Endothelial cell of umbilical vein (primary cell): ENCODE results near the gene LBR. TPM values are rescaled to one million over a fixed set of nuclear protein-coding genes. Genes with fewer than 3 reads are reported as not detected.

Experiments
- BruUV-seq: library from RNA; stranded (reverse); fragments of 400-500 nt; replicated peaks from 2 replicates; lab custom pipeline; 2021; lab: Mats Ljungman, UMichigan
- CTCF ChIA-PET: fragments of 300-600, 350-600 bp; sonication (Branson Sonifier 250); formaldehyde crosslinking; loops from one replicate; lab custom pipeline; 2021; ENCODE audit warnings: antibody characterized with exemption, inconsistent platforms; lab: Charles Lee
- POLR2A ChIA-PET: fragments of 300-600, 350-600 bp; sonication (Branson Sonifier 250); formaldehyde crosslinking; loops from one replicate; lab custom pipeline; 2021; ENCODE audit warnings: antibody characterized with exemption, inconsistent platforms; lab: Charles Lee
- DNase-seq: peaks from one replicate; pipeline ENCODE4 v3.0.0-alpha.2; 2011; ENCODE audit warnings: low read depth, low spot score
- FAIRE-seq: peaks from 2 replicates; lab custom pipeline; 2011; peaks lifted over from hg19 to GRCh38; lab: Jason Lieb, UNC
- H2AFZ ChIP-seq: 2 replicates; pipeline ENCODE4 v1.6.0; 2012; ENCODE audit warnings: low read depth, low read length, control low read depth, inconsistent platforms
- H3K27ac ChIP-seq: 2 replicates; pipeline ENCODE4 v1.5.1; 2011; ENCODE audit warnings: low read depth, mild to moderate bottlenecking, control low read depth, low read length, moderate library complexity; ENCODE audit not compliant: insufficient read depth
- H3K27me3 ChIP-seq, 2 experiments: 2 replicates each; pipeline versions ENCODE4 v1.6.0 to v1.6.1; 2011; ENCODE audit warnings: low read length in 2 of 2, mixed read lengths in 1 of 2; ENCODE audit not compliant: control insufficient read depth in 2 of 2, insufficient read depth in 2 of 2
- H3K36me3 ChIP-seq, 2 experiments: 2 replicates in 1 of 2; 3 replicates in 1 of 2; pipeline ENCODE4 v1.5.1; 2011; ENCODE audit warnings: low read length in 2 of 2, mild to moderate bottlenecking in 1 of 2, moderate library complexity in 1 of 2; ENCODE audit not compliant: control insufficient read depth in 2 of 2, insufficient read depth in 2 of 2; ENCODE audit errors: extremely low read depth in 1 of 2
- H3K4me1 ChIP-seq: 3 replicates; pipeline ENCODE4 v1.5.1; 2011; ENCODE audit warnings: mild to moderate bottlenecking, low read length; ENCODE audit not compliant: control insufficient read depth, insufficient read depth; ENCODE audit errors: extremely low read depth
- H3K4me2 ChIP-seq: 2 replicates; pipeline ENCODE4 v1.6.1; 2011; ENCODE audit warnings: low read length, control low read depth, mixed read lengths; ENCODE audit not compliant: insufficient read depth
- H3K4me3 ChIP-seq, 3 experiments: fragments of 200-600 bp in 1 of 3; sonication (generic), shearing (Covaris generic) in 1 of 3; replicated peaks in 1 of 3; 2 replicates each; pipeline ENCODE4 v1.5.1; 2011 to 2016; ENCODE audit warnings: control low read depth in 3 of 3, low read length in 3 of 3, mild to moderate bottlenecking in 2 of 3, inconsistent platforms in 1 of 3, low read depth in 1 of 3, moderate library complexity in 1 of 3; ENCODE audit not compliant: insufficient read depth in 1 of 3
- H3K79me2 ChIP-seq: 2 replicates; pipeline ENCODE4 v1.6.0; 2012; ENCODE audit warnings: low read length, inconsistent platforms; ENCODE audit not compliant: control insufficient read depth, insufficient read depth
- H3K9ac ChIP-seq: replicated peaks from 2 replicates; pipeline ENCODE3; 2011; ENCODE audit warnings: low read length, control low read depth; ENCODE audit not compliant: insufficient read depth; ENCODE audit errors: extremely low read depth
- H3K9me1 ChIP-seq: replicated peaks from 3 replicates; pipeline ENCODE4 v1.6.0; 2011; ENCODE audit warnings: mild to moderate bottlenecking, low read length; ENCODE audit not compliant: control insufficient read depth, insufficient read depth; ENCODE audit errors: extremely low read depth
- H3K9me3 ChIP-seq: replicated peaks from 2 replicates; pipeline ENCODE4 v1.5.1; 2012; ENCODE audit warnings: low read length, inconsistent platforms; ENCODE audit not compliant: control insufficient read depth, insufficient read depth
- H4K20me1 ChIP-seq: replicated peaks from 2 replicates; pipeline ENCODE3; 2011; ENCODE audit warnings: mild to moderate bottlenecking, low read length; ENCODE audit not compliant: control insufficient read depth, insufficient read depth; ENCODE audit errors: extremely low read depth
- CTCF ChIP-seq, 2 donors: IDR thresholded peaks; 1 replicate in 1 of 2; 2 replicates in 1 of 2; pipeline ENCODE4 v1.5.1; 2011; ENCODE audit warnings: low read length in 2 of 2, mild to moderate bottlenecking in 2 of 2, moderate library complexity in 2 of 2, control low read depth in 1 of 2, inconsistent platforms in 1 of 2, low read depth in 1 of 2; ENCODE audit not compliant: insufficient read depth in 1 of 2; ENCODE audit errors: extremely low read depth in 1 of 2
- EZH2 ChIP-seq: IDR thresholded peaks from 2 replicates; pipeline ENCODE4 v1.6.1; 2012; ENCODE audit warnings: borderline replicate concordance, low read depth, mild to moderate bottlenecking, moderate library complexity, low read length, inconsistent platforms; ENCODE audit not compliant: severe bottlenecking
- FOS ChIP-seq: IDR thresholded peaks from 2 replicates; pipeline ENCODE4 v1.6.1; 2011; ENCODE audit warnings: mild to moderate bottlenecking, low read length, moderate library complexity, borderline replicate concordance; ENCODE audit not compliant: insufficient read depth
- GATA2 ChIP-seq: IDR thresholded peaks from 2 replicates; pipeline ENCODE4 v1.7.0; 2011; ENCODE audit warnings: low read depth, mild to moderate bottlenecking, moderate library complexity, mixed read lengths, low read length; ENCODE audit not compliant: insufficient read length, insufficient read depth
- JUN ChIP-seq: IDR thresholded peaks from 2 replicates; pipeline ENCODE4 v1.6.1; 2011; ENCODE audit warnings: borderline replicate concordance, low read depth; ENCODE audit not compliant: insufficient read length, insufficient read depth
- MAX ChIP-seq: IDR thresholded peaks from 2 replicates; pipeline ENCODE4 v1.6.1; 2011; ENCODE audit not compliant: insufficient read depth, insufficient read length
- MYC ChIP-seq: IDR thresholded peaks from one replicate; pipeline ENCODE4 v1.6.1; 2011; ENCODE audit warnings: mild to moderate bottlenecking, low read depth, low read length
- POLR2A ChIP-seq: IDR thresholded peaks from 2 replicates; pipeline ENCODE4 v1.6.1; 2012; ENCODE audit warnings: low read depth, mild to moderate bottlenecking, control low read depth, low read length
- POLR2AphosphoS5 ChIP-seq: IDR thresholded peaks from 2 replicates; pipeline ENCODE4 v1.6.1; 2012; ENCODE audit warnings: low read depth, mild to moderate bottlenecking, control low read depth, low read length, moderate library complexity; ENCODE audit not compliant: insufficient read depth
- dilution Hi-C: fragments of 300-500 bp; cut with MboI; formaldehyde crosslinking; loops from one replicate; pipeline ENCODE4 v1.15.0; 2019; ENCODE audit warnings: low sequenced_read_pairs; ENCODE audit not compliant: extremely low pct_ligation_motif_present
- intact Hi-C: fragments of 100-400 bp; cut with micrococcal nuclease; formaldehyde crosslinking; loops from one replicate; pipeline ENCODE4 v1.10.0; 2022
- polyA plus RNA-seq, 4 experiments: library from polyadenylated mRNA; depleted of rRNA in 3 of 4; stranded (reverse) in 3 of 4; unstranded in 1 of 4; fragments of >200 nt; gene quantifications; 2 replicates each; pipeline versions ENCODE4 v1.2.1 to v1.2.3, GENCODE V29; 2011 to 2012; ENCODE audit warnings: missing spikeins in 1 of 4
- total RNA-seq: library from RNA; stranded (reverse); gene quantifications from 2 replicates; pipeline ENCODE4 v1.2.3, GENCODE V29; 2021

LBR gene
- total and polyA plus RNA-seq, 2 donors (not counting 3 experiments of a cell fraction or from before 2014, with no cell fraction given), result 53.9 to 119 TPM

- POLR2A ChIA-PET, result interaction anchor here (0.7 kb wide), 1 partner anchor 38 kb away, joined by 3 read pairs; no protein-coding TSS in a partner anchor
- no peak overlapping the region for H3K4me3 ChIP-seq
- peaks cover 11% of the 10 kb centered on the region for H3K4me1 ChIP-seq
- FAIRE-seq (no peak), DNase-seq (no peak)
- H2AFZ ChIP-seq, result no peak overlapping the region
- no peaks in the 10 kb centered on the region for H3K9me1 ChIP-seq
- H4K20me1 ChIP-seq, result no peaks in the 10 kb centered on the region
- no peaks in the 10 kb centered on the region for H3K79me2 ChIP-seq
- dilution Hi-C loops (no loop called here), intact Hi-C loops (no loop called here)
- BruUV-seq, result no TSS peak
- H3K9ac ChIP-seq, result no peak overlapping the region
- CTCF ChIA-PET, result interaction anchor here (1.9 to 2.6 kb wide), 4 partner anchors 13 to 143 kb away, joined by 10 to 15 read pairs (median 10); no protein-coding TSS in a partner anchor
- H3K36me3 ChIP-seq, result no peaks in the 10 kb centered on the region
- no peaks in the 10 kb centered on the region for H3K27me3 ChIP-seq
- H3K9me3 ChIP-seq, result no peaks in the 10 kb centered on the region
- no peak for TF ChIP-seq POLR2AphosphoS5
- no peak for TF ChIP-seq EZH2
- TF ChIP-seq CTCF (IDR thresholded peaks at IDR 0.05; ENCODE audit: extremely low read depth in 1 of 2, insufficient read depth in 1 of 2, low read depth in 1 of 2, low read length in 2 of 2), result no peak
- TF ChIP-seq JUN, result no peak
- TF ChIP-seq MAX, result no peak
- no peak for TF ChIP-seq GATA2
- no peak for TF ChIP-seq MYC
- no peak for TF ChIP-seq FOS
- TF ChIP-seq POLR2A, result no peak
- H3K27ac ChIP-seq, result no peak overlapping the region
- H3K4me2 ChIP-seq, result no peak overlapping the region
Measured at GRCh38 chr1:225461533-225462428, 33.9 kb upstream of the LBR start.
